Measurements from ENCODE around the gene FREY1.

FREY1 gene

DNA sequence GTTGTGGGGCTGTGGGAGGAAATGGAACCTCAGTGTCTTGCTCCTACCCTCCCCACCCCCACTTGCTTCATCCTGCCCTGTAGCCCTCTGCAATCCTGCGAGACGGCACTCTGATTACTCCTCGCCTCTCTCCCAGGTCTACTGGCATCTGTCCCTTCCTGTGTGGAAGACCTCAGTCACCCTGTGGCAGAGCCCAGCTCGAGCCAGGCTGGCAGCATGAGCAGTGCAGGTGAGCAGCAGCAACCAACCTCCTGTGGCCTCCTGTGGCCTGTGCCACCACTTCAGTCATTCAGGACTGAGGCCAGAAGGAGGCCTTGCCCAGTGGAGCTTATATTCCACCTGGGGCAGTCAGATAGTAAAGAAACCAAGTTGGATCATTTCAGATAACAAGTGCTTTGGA is 36.4 kb downstream of the FREY1 start:
- no peak for DNase-seq (ENCODE audit: low spot score)

DNA sequence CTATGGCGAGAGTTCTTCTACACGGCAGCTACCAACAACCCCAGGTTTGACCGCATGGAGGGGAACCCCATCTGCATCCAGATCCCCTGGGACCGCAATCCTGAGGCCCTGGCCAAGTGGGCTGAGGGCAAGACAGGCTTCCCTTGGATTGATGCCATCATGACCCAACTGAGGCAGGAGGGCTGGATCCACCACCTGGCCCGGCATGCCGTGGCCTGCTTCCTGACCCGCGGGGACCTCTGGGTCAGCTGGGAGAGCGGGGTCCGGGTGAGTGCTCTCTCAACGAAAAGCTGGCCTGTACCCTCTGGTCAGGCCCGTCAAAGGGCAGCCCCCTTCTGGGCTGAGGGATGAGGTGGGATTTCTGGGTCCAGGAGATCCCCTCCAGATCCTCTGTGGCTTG is 37.5 kb downstream of the FREY1 start:
- no peak for DNase-seq (ENCODE audit: low spot score)

DNA sequence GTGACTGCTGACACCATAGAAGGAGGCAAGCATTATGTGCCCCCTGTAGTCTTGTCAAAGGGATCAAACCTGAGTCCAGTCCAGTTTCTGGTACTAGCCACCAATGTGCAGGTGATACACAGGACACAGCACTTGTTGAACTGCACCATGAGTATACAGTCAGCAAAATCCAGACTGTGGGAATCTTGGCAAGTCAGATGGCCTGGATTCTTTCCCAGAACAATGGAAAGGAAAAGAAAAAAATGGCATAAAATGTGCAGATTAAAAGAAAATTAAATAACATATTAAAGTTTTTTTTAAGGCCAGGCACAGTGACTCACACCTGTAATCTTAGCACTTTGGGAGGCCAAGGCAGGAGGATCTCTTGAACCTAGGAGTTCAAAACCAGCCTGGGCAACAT is 43.0 kb downstream of the FREY1 start:
- no peak for DNase-seq (ENCODE audit: low spot score)

DNA sequence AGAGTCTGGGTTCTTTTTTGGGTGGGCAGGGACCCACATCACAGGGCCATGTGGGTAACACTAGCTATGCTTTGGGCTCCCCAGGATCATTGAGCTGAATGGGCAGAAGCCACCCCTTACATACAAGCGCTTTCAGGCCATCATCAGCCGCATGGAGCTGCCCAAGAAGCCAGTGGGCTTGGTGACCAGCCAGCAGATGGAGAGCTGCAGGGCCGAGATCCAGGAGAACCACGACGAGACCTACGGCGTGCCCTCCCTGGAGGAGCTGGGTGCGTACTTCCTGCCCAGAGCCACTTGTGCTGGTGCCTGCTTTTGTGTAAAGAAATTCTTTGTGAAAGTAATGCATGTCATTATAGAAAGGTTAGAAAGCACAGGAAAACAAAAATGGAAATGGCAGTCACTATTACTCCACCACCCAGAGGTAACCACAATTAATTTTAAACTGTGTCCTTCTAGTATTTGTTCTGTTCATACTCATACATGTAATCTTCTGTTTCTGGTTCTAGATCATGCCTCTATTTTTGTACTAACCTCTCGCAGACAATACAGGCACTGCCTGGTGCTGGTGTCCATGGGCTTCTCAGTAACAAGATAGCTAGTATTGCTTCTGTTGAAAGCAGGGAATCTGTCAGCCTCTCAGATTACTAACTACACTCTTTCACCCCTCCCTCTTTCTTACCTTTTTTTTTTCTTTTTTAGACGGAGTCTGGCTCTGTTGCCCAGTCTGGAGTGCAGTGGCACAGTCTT is 46.1 kb downstream of the FREY1 start:
- no peak for DNase-seq (ENCODE audit: low spot score)

DNA sequence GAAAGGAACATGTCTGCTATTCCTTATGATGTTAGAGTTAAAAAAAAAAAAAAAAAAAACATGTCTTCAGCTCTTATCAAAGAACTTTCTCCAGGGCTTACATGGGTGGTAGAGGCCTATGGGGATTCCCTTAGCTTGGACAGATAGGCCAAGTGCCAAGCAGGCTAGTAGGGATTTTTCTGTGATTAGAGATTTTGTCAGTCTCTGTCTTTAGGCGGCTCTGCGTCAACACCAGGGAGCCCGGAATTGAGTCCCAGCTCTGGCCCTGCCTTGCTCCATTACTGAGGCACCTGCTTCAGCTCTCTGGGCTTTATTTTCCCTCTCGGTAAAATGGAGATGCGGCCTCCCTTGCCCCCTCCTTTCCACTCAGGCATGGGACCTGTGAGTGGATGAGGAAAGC is 46.7 kb downstream of the FREY1 start:
- DNase-seq (ENCODE audit: low spot score): no peak

DNA sequence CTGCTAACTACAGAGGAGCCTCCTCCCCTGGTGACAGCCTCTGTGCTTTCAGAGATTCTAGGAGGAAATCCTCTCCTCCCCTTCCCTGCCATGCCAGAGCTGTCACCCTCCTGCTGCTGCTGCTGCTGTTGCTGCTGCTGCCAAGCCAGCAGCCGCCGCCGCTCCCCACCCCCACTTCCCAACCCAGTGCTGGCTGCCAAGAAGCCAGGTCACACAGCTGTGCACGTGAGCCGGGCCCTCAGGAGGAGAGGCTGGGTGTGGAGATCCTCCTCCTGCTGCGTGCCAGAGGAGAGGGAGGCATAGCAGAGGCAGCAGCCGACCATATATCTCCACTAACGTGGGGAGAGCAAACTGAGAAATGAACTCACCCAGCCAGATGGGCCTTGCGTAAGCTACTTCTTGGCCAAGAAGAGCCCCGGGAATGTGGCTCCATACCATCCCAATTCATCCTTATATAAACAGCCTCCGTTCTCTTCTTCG is 47.4 kb downstream of the FREY1 start:
- DNase-seq (ENCODE audit: low spot score): no peak

DNA sequence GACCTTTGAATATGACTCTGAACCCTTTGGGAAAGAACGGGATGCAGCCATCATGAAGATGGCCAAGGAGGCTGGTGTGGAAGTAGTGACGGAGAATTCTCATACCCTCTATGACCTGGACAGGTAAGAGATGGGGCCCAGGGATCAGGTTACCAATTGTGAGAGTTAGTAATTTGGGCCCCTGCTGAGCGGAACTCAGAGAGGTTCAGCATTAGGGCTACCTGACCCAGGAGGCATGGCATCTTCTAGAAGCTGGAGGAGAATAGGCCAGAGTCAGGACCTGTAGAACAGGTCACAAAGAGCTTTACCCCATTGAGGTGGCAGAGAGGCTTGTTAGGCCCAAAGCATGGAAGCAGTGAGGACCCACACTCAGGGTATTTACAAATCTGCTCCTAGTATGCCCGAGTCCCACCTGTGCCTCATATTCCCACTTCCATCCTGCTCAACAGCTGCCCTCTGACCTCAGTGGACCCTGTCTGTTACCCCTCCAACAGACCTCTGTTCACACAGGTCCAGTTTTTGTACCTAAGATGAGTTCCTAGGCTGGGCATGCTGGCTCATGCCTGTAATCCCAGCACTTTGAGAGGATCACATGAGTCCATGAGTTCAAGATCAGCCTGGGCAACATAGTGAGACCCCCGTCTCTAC is 48.2 kb downstream of the FREY1 start:
- DNase-seq (ENCODE audit: low spot score): no peak

DNA sequence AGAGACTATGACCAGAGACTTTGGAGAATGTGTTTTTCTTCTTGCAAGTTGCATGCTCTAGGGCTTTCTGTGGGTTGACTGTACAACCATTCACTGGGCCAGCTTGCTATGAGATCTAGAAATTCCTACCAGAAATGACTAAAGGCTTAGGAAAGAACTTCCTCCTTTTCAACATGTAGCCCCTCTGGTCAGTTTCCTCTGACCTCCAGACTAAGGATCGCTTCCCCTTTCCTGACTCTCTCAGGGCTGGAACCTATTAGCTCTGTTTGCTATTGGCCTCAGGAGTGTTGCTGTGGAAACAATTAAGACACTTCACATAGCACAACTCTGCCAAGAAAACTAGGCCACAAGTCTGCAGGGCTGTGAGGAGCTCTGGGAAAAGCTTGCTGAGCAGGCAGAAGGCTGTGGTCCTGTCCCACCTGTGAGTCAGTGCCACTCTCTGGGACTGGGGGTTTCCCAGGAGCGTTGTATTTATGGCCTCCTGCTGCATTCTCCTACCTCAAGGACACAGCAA is 49.1 kb downstream of the FREY1 start:
- no peak for DNase-seq (ENCODE audit: low spot score)
